Gastrocnemius medialis (tissue), 4 donors: ENCODE results near the gene ERAP2. TPM values are rescaled to one million over a fixed set of nuclear protein-coding genes. Genes with fewer than 3 reads are reported as not detected.
A peak's percentile ranks its signal among the peaks of the same experiment; 100 is the strongest.

ENCODE experiments used
- ATAC-seq, 2 donors: fragments of 150-250 bp; one replicate each; pipeline ENCODE4 v1.9.1; 2016
- DNase-seq, 2 donors: peaks; one replicate each; pipeline ENCODE4 v3.0.0-alpha.2; 2019
- H3K27ac ChIP-seq, 4 donors: fragments of 200-600 bp; sonication (generic); 1 replicate in 1 of 4; 2 replicates in 3 of 4; pipeline ENCODE4 v1.5.1; 2016 to 2018; ENCODE audit warnings: mild to moderate bottlenecking in 2 of 4, moderate library complexity in 1 of 4
- H3K27me3 ChIP-seq, 3 donors: fragments of 200-600 bp; sonication (generic) in 2 of 3; 1 replicate in 1 of 3; 2 replicates in 2 of 3; pipeline versions ENCODE4 v1.5.1 to v1.6.0; 2016 to 2019; ENCODE audit warnings: mild to moderate bottlenecking in 1 of 3, moderate library complexity in 1 of 3
- H3K36me3 ChIP-seq, 2 donors: fragments of 200-600 bp; sonication (generic) in 1 of 2; one replicate each; pipeline ENCODE4 v1.5.1; 2017 to 2018
- H3K4me1 ChIP-seq, 2 donors: fragments of 200-600 bp; sonication (generic) in 1 of 2; one replicate each; pipeline ENCODE4 v1.5.1; 2016 to 2017; ENCODE audit warnings: mild to moderate bottlenecking in 2 of 2
- H3K4me3 ChIP-seq, 4 donors: fragments of 200-600 bp; sonication (generic) in 3 of 4; 1 replicate in 1 of 4; 2 replicates in 3 of 4; pipeline ENCODE4 v1.5.1; 2016 to 2019; ENCODE audit warnings: mild to moderate bottlenecking in 2 of 4
- H3K9me3 ChIP-seq, 3 donors: fragments of 200-600 bp; sonication (generic) in 2 of 3; 1 replicate in 1 of 3; 2 replicates in 2 of 3; pipeline ENCODE4 v1.5.1; 2016 to 2019
- POLR2A ChIP-seq, 2 donors: fragments of 450-650 bp; IDR thresholded peaks; one replicate each; pipeline ENCODE4 v1.6.1; 2017; ENCODE audit warnings: antibody characterized with exemption in 2 of 2, mild to moderate bottlenecking in 2 of 2, moderate library complexity in 2 of 2
- in situ Hi-C, 4 donors: fragments of 200-750 bp; cut with MboI; loops; one replicate each; pipeline versions ENCODE4 v1.15.0 to v1.8.0; 2017; ENCODE audit warnings: low sequenced_read_pairs in 4 of 4
- intact Hi-C: fragments of 100-400 bp; cut with DNase I; formaldehyde crosslinking; loops from one replicate; pipeline ENCODE4 v1.15.1; 2023; ENCODE audit warnings: low total_unique reads
- total RNA-seq, 4 donors: library from RNA; depleted of rRNA; stranded (reverse); fragments of >200 nt; gene quantifications; one replicate each; pipeline versions ENCODE4 v1.1.0 to v1.2.3, GENCODE V29; 2016
- TF ChIP-seq, protein P1 (sequence below), 5 experiments: fragments of 450-650 bp in 3 of 5; fragments of 200-600 bp in 2 of 5; sonication (generic) in 2 of 5; IDR thresholded peaks in 4 of 5; conservative IDR thresholded peaks in 1 of 5; 1 replicate in 4 of 5; 2 replicates in 1 of 5; pipeline ENCODE4 v1.5.1; 2016 to 2019; ENCODE audit warnings: antibody characterized with exemption in 5 of 5, mild to moderate bottlenecking in 3 of 5, moderate library complexity in 3 of 5

Gene ERAP2
- total RNA-seq, 4 donors from 2014 or later, result 1.1 to 8.5 (median 2.9) TPM

DNA sequence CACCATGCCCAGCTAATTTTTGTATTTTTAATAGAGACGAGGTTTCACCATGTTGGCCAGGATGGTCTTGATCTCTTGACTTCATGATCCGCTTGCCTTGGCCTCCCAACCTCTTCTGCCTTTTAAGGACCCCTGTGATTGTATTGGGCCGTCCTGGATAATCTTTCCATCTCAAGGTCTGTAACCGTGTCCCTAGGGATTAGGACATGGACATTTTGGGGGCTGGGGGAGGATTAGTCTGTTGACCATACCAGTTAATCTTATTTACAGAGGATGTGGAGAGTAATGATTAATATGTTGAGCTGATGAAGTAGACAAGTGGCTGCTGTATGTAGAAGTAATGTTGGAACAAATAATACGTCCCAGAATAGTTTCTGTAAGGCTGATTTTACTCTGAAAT lies 82.7 kb downstream of the ERAP2 start:
- Histone ChIP-seq H3K9me3 (no peaks in the 10 kb centered on the region), H3K27ac (peak overlapping the region in 3 of 4 donors; percentile 34 to 57 (median 43)), H3K4me1 (peaks cover 55 to 65% of the 10 kb centered on the region in 2 donors), H3K27me3 (no peaks in the 10 kb centered on the region), H3K36me3 (no peaks in the 10 kb centered on the region), H3K4me3 (no peak overlapping the region)
- intact Hi-C loops, result no loop called here
- DNase-seq (no peak), ATAC-seq (no peak)
- in situ Hi-C loops, result no loop called here
- TF ChIP-seq, protein P1, sequence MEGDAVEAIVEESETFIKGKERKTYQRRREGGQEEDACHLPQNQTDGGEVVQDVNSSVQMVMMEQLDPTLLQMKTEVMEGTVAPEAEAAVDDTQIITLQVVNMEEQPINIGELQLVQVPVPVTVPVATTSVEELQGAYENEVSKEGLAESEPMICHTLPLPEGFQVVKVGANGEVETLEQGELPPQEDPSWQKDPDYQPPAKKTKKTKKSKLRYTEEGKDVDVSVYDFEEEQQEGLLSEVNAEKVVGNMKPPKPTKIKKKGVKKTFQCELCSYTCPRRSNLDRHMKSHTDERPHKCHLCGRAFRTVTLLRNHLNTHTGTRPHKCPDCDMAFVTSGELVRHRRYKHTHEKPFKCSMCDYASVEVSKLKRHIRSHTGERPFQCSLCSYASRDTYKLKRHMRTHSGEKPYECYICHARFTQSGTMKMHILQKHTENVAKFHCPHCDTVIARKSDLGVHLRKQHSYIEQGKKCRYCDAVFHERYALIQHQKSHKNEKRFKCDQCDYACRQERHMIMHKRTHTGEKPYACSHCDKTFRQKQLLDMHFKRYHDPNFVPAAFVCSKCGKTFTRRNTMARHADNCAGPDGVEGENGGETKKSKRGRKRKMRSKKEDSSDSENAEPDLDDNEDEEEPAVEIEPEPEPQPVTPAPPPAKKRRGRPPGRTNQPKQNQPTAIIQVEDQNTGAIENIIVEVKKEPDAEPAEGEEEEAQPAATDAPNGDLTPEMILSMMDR (IDR thresholded peaks at IDR 0.05 in 4 of 5, conservative IDR thresholded peaks at IDR 0.05 in 1 of 5), result no peak
- no peak for TF ChIP-seq POLR2A (IDR thresholded peaks at IDR 0.05)

DNA sequence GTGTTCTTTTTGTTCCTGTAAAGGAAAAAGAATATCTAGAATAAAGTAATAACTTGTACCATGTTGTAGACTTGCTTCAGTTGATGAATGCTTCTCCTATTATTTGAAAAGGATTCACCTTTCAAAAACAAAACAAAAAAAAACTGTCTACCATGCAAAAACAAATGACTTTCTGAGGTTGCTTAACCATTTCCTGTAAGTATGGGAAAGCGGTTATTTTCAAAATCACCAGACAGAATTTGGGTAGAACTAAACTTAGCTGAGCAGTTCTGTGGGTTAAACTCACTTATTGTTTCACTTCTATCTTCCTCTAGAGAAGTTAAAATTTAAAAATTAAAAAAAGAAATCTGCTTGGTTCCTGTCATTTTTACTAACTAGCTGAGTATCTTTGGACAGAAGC lies 84.8 kb downstream of the ERAP2 start:
- H3K36me3 ChIP-seq, result no peaks in the 10 kb centered on the region
- intact Hi-C loops (no loop called here), in situ Hi-C loops (no loop called here)
- peaks cover 65 to 68% of the 10 kb centered on the region in 2 donors for H3K4me1 ChIP-seq
- H3K27ac ChIP-seq, result no peak overlapping the region
- DNase-seq (no peak), ATAC-seq (no peak)
- H3K27me3 ChIP-seq, result no peaks in the 10 kb centered on the region
- H3K9me3 ChIP-seq, result no peaks in the 10 kb centered on the region
- H3K4me3 ChIP-seq, result no peak overlapping the region
- no peak for TF ChIP-seq POLR2A (IDR thresholded peaks at IDR 0.05)
- TF ChIP-seq, protein P1 (IDR thresholded peaks at IDR 0.05 in 4 of 5, conservative IDR thresholded peaks at IDR 0.05 in 1 of 5), result no peak

DNA sequence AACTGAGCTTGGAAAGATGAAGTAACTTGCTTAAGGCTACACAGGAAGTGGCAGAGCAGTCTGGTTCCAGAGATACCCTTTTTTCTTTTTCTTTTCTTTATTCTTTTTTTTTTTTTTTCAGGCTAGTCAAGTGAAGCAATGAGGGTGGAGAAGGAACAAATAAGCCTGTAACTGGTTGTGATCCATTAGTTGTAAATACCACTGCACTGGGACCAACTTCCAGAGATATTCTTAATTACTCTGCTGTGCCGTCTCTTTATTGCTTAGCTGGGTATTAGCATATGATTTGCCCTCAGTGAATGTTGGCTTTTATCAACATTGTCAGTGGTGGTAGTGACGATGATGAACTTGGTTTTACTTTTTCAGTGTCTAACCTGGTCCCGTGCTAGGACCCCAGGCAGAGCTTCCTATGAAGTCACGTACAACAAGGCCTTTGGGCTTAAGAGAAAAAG lies 86.3 kb downstream of the ERAP2 start:
- no peak for DNase-seq
- H3K27me3 ChIP-seq, result no peaks in the 10 kb centered on the region
- in situ Hi-C loops, result no loop called here

DNA sequence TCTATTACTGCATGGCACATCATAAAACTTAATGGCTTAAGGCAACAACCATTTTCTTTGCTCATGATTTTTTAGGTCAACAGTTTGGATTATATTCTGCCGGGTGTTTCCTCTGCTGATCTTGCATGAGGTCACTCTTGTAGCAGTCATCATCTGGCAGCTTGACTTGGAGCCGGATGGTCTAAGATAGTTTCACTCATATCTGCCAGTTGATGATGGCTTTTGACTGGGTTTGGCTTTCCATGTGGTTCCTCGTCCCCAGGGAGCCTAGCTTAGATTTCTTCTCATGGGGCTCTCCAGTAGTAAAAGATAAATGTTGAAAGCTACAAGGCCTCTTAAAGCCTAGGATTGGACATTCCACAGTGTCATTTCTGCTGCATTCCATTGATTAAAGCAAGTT lies 87.0 kb downstream of the ERAP2 start:
- Histone ChIP-seq H3K4me3 (no peak overlapping the region), H3K27me3 (no peaks in the 10 kb centered on the region), H3K9me3 (no peaks in the 10 kb centered on the region), H3K36me3 (no peaks in the 10 kb centered on the region), H3K4me1 (peaks cover 58% of the 10 kb centered on the region in 2 donors), H3K27ac (peak overlapping the region; percentile 36 to 73 (median 68))
- no peak for TF ChIP-seq POLR2A (IDR thresholded peaks at IDR 0.05)
- TF ChIP-seq, protein P1 (IDR thresholded peaks at IDR 0.05 in 4 of 5, conservative IDR thresholded peaks at IDR 0.05 in 1 of 5), result no peak
- in situ Hi-C loops (no loop called here), intact Hi-C loops (no loop called here)
- DNase-seq (peak; percentile 32 to 74), ATAC-seq (peak; percentile 88 to 89)

More for the DNA sequence above, 86.3 kb downstream of the ERAP2 start:
- H3K4me1 ChIP-seq, result peaks cover 58 to 59% of the 10 kb centered on the region in 2 donors
- peak overlapping the region; percentile 36 to 73 (median 68) for H3K27ac ChIP-seq
- no peak overlapping the region for H3K4me3 ChIP-seq
- peak; percentile 21 to 25 for ATAC-seq
- TF ChIP-seq POLR2A (IDR thresholded peaks at IDR 0.05), result no peak
- no peaks in the 10 kb centered on the region for H3K36me3 ChIP-seq
- no peaks in the 10 kb centered on the region for H3K9me3 ChIP-seq
- intact Hi-C loops, result no loop called here

DNA sequence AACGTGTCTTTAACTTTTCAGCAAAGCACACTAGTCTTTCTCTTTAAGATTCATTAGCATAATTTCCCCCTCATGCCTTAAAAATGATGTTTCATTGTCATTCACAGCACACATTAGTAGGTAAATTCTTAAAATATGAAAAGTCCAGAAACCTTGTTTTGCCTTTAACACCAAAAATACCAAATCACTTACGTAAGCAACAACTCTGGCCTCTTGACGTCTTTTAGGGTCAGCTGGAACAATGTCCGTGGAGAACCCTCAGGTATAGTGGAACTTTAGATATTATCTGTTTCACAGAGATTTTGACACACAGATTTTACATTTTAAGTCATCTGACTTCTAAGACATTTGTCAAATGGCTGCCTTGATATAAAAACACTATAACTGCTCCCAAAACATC lies 90.5 kb downstream of the ERAP2 start:
- peak overlapping the region in 2 of 4 donors; percentile 60 to 66 for H3K27ac ChIP-seq
- H3K27me3 ChIP-seq, result no peaks in the 10 kb centered on the region
- no peaks in the 10 kb centered on the region for H3K9me3 ChIP-seq
- H3K4me3 ChIP-seq, result no peak overlapping the region
- ATAC-seq (no peak), DNase-seq (no peak)
- TF ChIP-seq POLR2A (IDR thresholded peaks at IDR 0.05), result no peak
- TF ChIP-seq, protein P1 (IDR thresholded peaks at IDR 0.05 in 4 of 5, conservative IDR thresholded peaks at IDR 0.05 in 1 of 5), result no peak
- H3K36me3 ChIP-seq, result no peaks in the 10 kb centered on the region
- H3K4me1 ChIP-seq, result peaks cover 57 to 71% of the 10 kb centered on the region in 2 donors
- intact Hi-C loops (no loop called here), in situ Hi-C loops (no loop called here)
